Keratinocyte (primary cell): ENCODE data around the gene ZNF83. TPM values are rescaled to one million over a fixed set of nuclear protein-coding genes. Genes with fewer than 3 reads are reported as not detected.

Experiments used
- DNase-seq: peaks from one replicate; pipeline ENCODE4 v3.0.0-alpha.2; 2011; ENCODE audit warnings: low read depth, missing footprints, low spot score
- FAIRE-seq: peaks from 2 replicates; lab custom pipeline; 2011; peaks lifted over from hg19 to GRCh38; lab: Jason Lieb, UNC
- H2AFZ ChIP-seq: 2 replicates; pipeline ENCODE4 v1.6.0; 2012; ENCODE audit warnings: low read length, control low read depth, inconsistent platforms; ENCODE audit not compliant: control insufficient read depth
- H3K27ac ChIP-seq: 2 replicates; pipeline ENCODE4 v1.5.1; 2011; ENCODE audit warnings: low read length; ENCODE audit not compliant: control insufficient read depth, insufficient read depth
- H3K27me3 ChIP-seq: 3 replicates; pipeline ENCODE4 v1.6.0; 2011; ENCODE audit warnings: low read length; ENCODE audit not compliant: control insufficient read depth, insufficient read depth; ENCODE audit errors: extremely low read depth
- H3K36me3 ChIP-seq, 2 experiments: 2 replicates in 1 of 2; 3 replicates in 1 of 2; pipeline ENCODE4 v1.5.1; 2011; ENCODE audit warnings: low read length in 2 of 2, mild to moderate bottlenecking in 1 of 2; ENCODE audit not compliant: control insufficient read depth in 2 of 2, insufficient read depth in 2 of 2; ENCODE audit errors: extremely low read depth in 1 of 2
- H3K4me1 ChIP-seq: 3 replicates; pipeline ENCODE4 v1.5.1; 2011; ENCODE audit warnings: low read length; ENCODE audit not compliant: control insufficient read depth, insufficient read depth; ENCODE audit errors: extremely low read depth
- H3K4me2 ChIP-seq: 3 replicates; pipeline ENCODE4 v1.6.0; 2011; ENCODE audit warnings: low read depth, low read length; ENCODE audit not compliant: control insufficient read depth, insufficient read depth; ENCODE audit errors: extremely low read depth
- H3K4me3 ChIP-seq, 3 experiments: fragments of 200-600 bp in 1 of 3; sonication (generic) in 1 of 3; 2 replicates in 2 of 3; 3 replicates in 1 of 3; pipeline ENCODE4 v1.5.1; 2011 to 2016; ENCODE audit warnings: low read length in 3 of 3, mild to moderate bottlenecking in 3 of 3, control low read depth in 2 of 3, inconsistent platforms in 1 of 3, low read depth in 1 of 3, mixed read lengths in 1 of 3, mixed run types in 1 of 3, moderate library complexity in 1 of 3; ENCODE audit not compliant: control insufficient read depth in 2 of 3, insufficient read depth in 2 of 3; ENCODE audit errors: extremely low read depth in 1 of 3
- H3K79me2 ChIP-seq: 2 replicates; pipeline ENCODE4 v1.6.0; 2012; ENCODE audit warnings: low read length; ENCODE audit not compliant: control insufficient read depth, insufficient read depth
- H3K9ac ChIP-seq: 3 replicates; pipeline ENCODE4 v1.6.0; 2011; ENCODE audit warnings: low read length; ENCODE audit not compliant: control insufficient read depth, insufficient read depth; ENCODE audit errors: extremely low read depth
- H3K9me1 ChIP-seq: 3 replicates; pipeline ENCODE4 v1.6.0; 2011; ENCODE audit warnings: low read length; ENCODE audit not compliant: control insufficient read depth, insufficient read depth; ENCODE audit errors: extremely low read depth
- H3K9me3 ChIP-seq: 2 replicates; pipeline ENCODE4 v1.5.1; 2012; ENCODE audit warnings: low read depth, low read length; ENCODE audit not compliant: control insufficient read depth
- H4K20me1 ChIP-seq: 3 replicates; pipeline ENCODE4 v1.6.0; 2011; ENCODE audit warnings: low read length; ENCODE audit not compliant: control insufficient read depth, insufficient read depth; ENCODE audit errors: extremely low read depth
- EZH2 ChIP-seq: IDR thresholded peaks from one replicate; pipeline ENCODE4 v1.6.1; 2012; ENCODE audit warnings: inconsistent platforms, mild to moderate bottlenecking, low read length, moderate library complexity
- dilution Hi-C: fragments of 300-500 bp; cut with MboI; formaldehyde crosslinking; loops from one replicate; pipeline ENCODE4 v1.7.0; 2020; ENCODE audit warnings: low sequenced_read_pairs; ENCODE audit not compliant: extremely low pct_ligation_motif_present
- polyA plus RNA-seq, 5 experiments: library from polyadenylated mRNA; depleted of rRNA in 3 of 5; stranded (reverse) in 3 of 5; stranded (forward) in 1 of 5; unstranded in 1 of 5; fragments of >200 nt; gene quantifications; 1 replicate in 1 of 5; 2 replicates in 3 of 5; 3 replicates in 1 of 5; pipeline versions ENCODE4 v1.2.1 to v1.2.3, GENCODE V29; 2011 to 2012; ENCODE audit warnings: missing spikeins in 2 of 5, low read depth in 1 of 5, low replicate concordance in 1 of 5
- TF ChIP-seq, protein P1 (sequence below), 3 experiments: IDR thresholded peaks in 1 of 3; conservative IDR thresholded peaks in 1 of 3; optimal IDR thresholded peaks in 1 of 3; 2 replicates in 2 of 3; 3 replicates in 1 of 3; pipeline versions ENCODE3 to v1.5.1; 2011; ENCODE audit warnings: low read length in 3 of 3, mild to moderate bottlenecking in 3 of 3, moderate library complexity in 2 of 3, control low read depth in 1 of 3, inconsistent platforms in 1 of 3; ENCODE audit not compliant: insufficient read depth in 2 of 3; ENCODE audit errors: extremely low read depth in 1 of 3

Gene ZNF83
- polyA plus RNA-seq, 1 donor (not counting 4 experiments of a cell fraction or from before 2014, with no cell fraction given) = 47.3 TPM

DNA sequence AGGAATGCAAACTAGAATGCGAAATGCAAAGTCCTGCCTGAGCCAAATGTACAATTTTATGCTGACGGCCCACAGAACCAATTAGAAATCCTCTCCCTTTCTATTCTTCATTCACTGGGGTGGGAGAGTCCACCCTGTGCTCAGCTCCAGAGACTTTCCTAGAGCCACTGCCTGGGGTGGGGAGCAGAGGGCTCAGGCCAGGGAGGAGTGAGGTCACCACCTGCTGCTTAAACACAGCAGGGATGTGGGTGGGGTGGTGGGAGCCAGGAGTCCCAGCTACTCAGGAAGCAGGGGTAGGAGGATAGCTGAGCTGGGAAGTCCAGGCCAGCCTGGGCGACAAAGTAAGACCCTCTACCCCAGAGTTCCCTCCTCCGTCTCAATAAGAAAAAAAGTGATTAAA is 26.9 kb upstream of the ZNF83 start:
- Histone ChIP-seq H3K4me2 (no peak overlapping the region), H3K36me3 (peaks cover 6 to 8% of the 10 kb centered on the region in 2 experiments), H3K4me3 (no peak overlapping the region), H3K79me2 (peaks cover 12% of the 10 kb centered on the region), H3K27ac (peak overlapping the region; percentile 57), H3K27me3 (no peaks in the 10 kb centered on the region), H3K9ac (no peak overlapping the region), H3K9me3 (no peaks in the 10 kb centered on the region), H3K4me1 (peaks cover 17% of the 10 kb centered on the region), H4K20me1 (no peaks in the 10 kb centered on the region), H2AFZ (no peak overlapping the region), H3K9me1 (no peaks in the 10 kb centered on the region)
- no peak for TF ChIP-seq EZH2
- TF ChIP-seq, protein P1, sequence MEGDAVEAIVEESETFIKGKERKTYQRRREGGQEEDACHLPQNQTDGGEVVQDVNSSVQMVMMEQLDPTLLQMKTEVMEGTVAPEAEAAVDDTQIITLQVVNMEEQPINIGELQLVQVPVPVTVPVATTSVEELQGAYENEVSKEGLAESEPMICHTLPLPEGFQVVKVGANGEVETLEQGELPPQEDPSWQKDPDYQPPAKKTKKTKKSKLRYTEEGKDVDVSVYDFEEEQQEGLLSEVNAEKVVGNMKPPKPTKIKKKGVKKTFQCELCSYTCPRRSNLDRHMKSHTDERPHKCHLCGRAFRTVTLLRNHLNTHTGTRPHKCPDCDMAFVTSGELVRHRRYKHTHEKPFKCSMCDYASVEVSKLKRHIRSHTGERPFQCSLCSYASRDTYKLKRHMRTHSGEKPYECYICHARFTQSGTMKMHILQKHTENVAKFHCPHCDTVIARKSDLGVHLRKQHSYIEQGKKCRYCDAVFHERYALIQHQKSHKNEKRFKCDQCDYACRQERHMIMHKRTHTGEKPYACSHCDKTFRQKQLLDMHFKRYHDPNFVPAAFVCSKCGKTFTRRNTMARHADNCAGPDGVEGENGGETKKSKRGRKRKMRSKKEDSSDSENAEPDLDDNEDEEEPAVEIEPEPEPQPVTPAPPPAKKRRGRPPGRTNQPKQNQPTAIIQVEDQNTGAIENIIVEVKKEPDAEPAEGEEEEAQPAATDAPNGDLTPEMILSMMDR (optimal IDR thresholded peaks at IDR 0.05 in 1 of 3, IDR thresholded peaks at IDR 0.05 in 1 of 3, conservative IDR thresholded peaks at IDR 0.05 in 1 of 3; ENCODE audit: extremely low read depth in 1 of 3, insufficient read depth in 2 of 3, low read length in 3 of 3) = no peak
- dilution Hi-C loops = no loop called here
- FAIRE-seq (no peak), DNase-seq (no peak)

DNA sequence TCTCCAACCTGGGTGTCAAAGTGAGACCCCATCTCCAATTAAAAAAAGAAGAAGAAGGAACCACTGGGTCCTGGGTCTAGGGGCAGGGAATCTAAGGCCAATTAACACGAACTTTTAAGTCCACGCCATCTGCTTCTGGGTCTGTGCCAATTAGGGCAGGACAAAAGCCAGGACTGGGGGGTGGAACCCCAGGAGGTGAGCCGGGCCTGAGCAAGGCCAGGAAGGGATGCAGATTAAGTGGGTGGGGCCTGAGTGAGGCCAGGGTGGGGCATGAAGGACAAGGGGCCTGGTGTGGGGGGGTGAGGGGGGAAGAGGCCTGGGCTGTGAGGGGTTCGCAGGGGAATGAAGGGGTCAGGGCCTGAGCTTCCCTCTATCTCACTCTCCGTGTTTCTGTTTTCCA is 26.3 kb upstream of the ZNF83 start:
- Histone ChIP-seq H3K9me3 (no peaks in the 10 kb centered on the region), H4K20me1 (no peaks in the 10 kb centered on the region), H3K4me1 (peaks cover 17% of the 10 kb centered on the region), H3K36me3 (peaks cover 6 to 8% of the 10 kb centered on the region in 2 experiments), H3K4me2 (no peak overlapping the region), H3K79me2 (peaks cover 12% of the 10 kb centered on the region), H3K4me3 (no peak overlapping the region), H3K27me3 (no peaks in the 10 kb centered on the region), H3K9me1 (no peaks in the 10 kb centered on the region), H3K9ac (no peak overlapping the region), H3K27ac (peak overlapping the region; percentile 57), H2AFZ (no peak overlapping the region)
- TF ChIP-seq EZH2 = no peak
- TF ChIP-seq, protein P1 (optimal IDR thresholded peaks at IDR 0.05 in 1 of 3, IDR thresholded peaks at IDR 0.05 in 1 of 3, conservative IDR thresholded peaks at IDR 0.05 in 1 of 3; ENCODE audit: extremely low read depth in 1 of 3, insufficient read depth in 2 of 3, low read length in 3 of 3) = no peak
- DNase-seq (no peak), FAIRE-seq (no peak)
- dilution Hi-C loops = no loop called here
